Calu3 (cell line): Measurements from ENCODE around the gene SORCS3. TPM values are rescaled to one million over a fixed set of nuclear protein-coding genes. Genes with fewer than 3 reads are reported as not detected.

Source experiments
- BruUV-seq: library from RNA; stranded (reverse); fragments of 400-500 nt; replicated peaks from 2 replicates; lab custom pipeline; 2021; lab: Mats Ljungman, UMichigan
- CTCF ChIA-PET: fragments of 300-600 bp; sonication (Branson Sonifier 250); formaldehyde crosslinking; loops from one replicate; lab custom pipeline; 2022; ENCODE audit warnings: antibody characterized with exemption; lab: Charles Lee
- DNase-seq: peaks from one replicate; pipeline ENCODE4 v3.0.0; 2022
- H3K27ac Mint-ChIP-seq: one replicate; pipeline ENCODE4 v1.8.0; 2022; ENCODE audit warnings: mixed read lengths; ENCODE audit not compliant: unreplicated experiment
- H3K27me3 Mint-ChIP-seq: one replicate; pipeline ENCODE4 v1.8.0; 2022; ENCODE audit warnings: mixed read lengths; ENCODE audit not compliant: unreplicated experiment
- H3K36me3 Mint-ChIP-seq: one replicate; pipeline ENCODE4 v1.8.0; 2022; ENCODE audit warnings: mild to moderate bottlenecking, moderate library complexity, mixed read lengths; ENCODE audit not compliant: insufficient read depth, unreplicated experiment
- H3K4me1 Mint-ChIP-seq: one replicate; pipeline ENCODE4 v1.8.0; 2022; ENCODE audit warnings: mild to moderate bottlenecking, low read depth, mixed read lengths; ENCODE audit not compliant: unreplicated experiment
- H3K4me3 Mint-ChIP-seq: one replicate; pipeline ENCODE4 v1.8.0; 2022; ENCODE audit warnings: mild to moderate bottlenecking, low read depth, moderate library complexity, mixed read lengths; ENCODE audit not compliant: unreplicated experiment
- H3K9me3 Mint-ChIP-seq: one replicate; pipeline ENCODE4 v1.8.0; 2022; ENCODE audit warnings: low read depth, mixed read lengths; ENCODE audit not compliant: unreplicated experiment
- CTCF ChIP-seq: fragments of 200-600 bp; IDR thresholded peaks from one replicate; pipeline ENCODE4 v1.8.0; 2022; ENCODE audit warnings: antibody characterized with exemption; ENCODE audit not compliant: unreplicated experiment
- intact Hi-C: fragments of 100-400 bp; cut with micrococcal nuclease; formaldehyde crosslinking; loops from one replicate; pipeline ENCODE4 v1.10.0; 2022; ENCODE audit not compliant: unreplicated experiment
- total RNA-seq: library from RNA; stranded (reverse); gene quantifications from 2 replicates; pipeline ENCODE4 v1.2.3, GENCODE V29; 2022

The SORCS3 gene
- total RNA-seq, 1 experiment from 2014 or later, result not detected

GRCh38 chr10:105096316-105096715 is 455.2 kb downstream of the SORCS3 start:
- CTCF ChIA-PET, result no interaction called here
- DNase-seq, result no peak
- Mint-ChIP-seq H3K36me3 (no peaks in the 10 kb centered on the region), H3K27me3 (no peaks in the 10 kb centered on the region), H3K4me1 (no peaks in the 10 kb centered on the region), H3K4me3 (no peak overlapping the region), H3K9me3 (no peaks in the 10 kb centered on the region), H3K27ac (no peak overlapping the region)
- no TSS peak for BruUV-seq
- TF ChIP-seq CTCF, result no peak
- intact Hi-C loops, result no loop called here

GRCh38 chr10:105102977-105103376 is 461.9 kb downstream of the SORCS3 start:
- no peak overlapping the region for H3K27ac Mint-ChIP-seq
- no peaks in the 10 kb centered on the region for H3K27me3 Mint-ChIP-seq
- intact Hi-C loops, result no loop called here
- TF ChIP-seq CTCF, result no peak
- DNase-seq, result no peak
- H3K9me3 Mint-ChIP-seq, result peaks cover 2% of the 10 kb centered on the region
- no peaks in the 10 kb centered on the region for H3K36me3 Mint-ChIP-seq
- no peak overlapping the region for H3K4me3 Mint-ChIP-seq
- no peaks in the 10 kb centered on the region for H3K4me1 Mint-ChIP-seq
- CTCF ChIA-PET, result interaction anchor here (0.7 kb wide), 1 partner anchor 465 kb away, joined by 4 read pairs; no protein-coding TSS in a partner anchor
- no TSS peak for BruUV-seq

GRCh38 chr10:105104297-105104696 is 463.2 kb downstream of the SORCS3 start:
- no peaks in the 10 kb centered on the region for H3K27me3 Mint-ChIP-seq
- no peak overlapping the region for H3K27ac Mint-ChIP-seq
- no peak overlapping the region for H3K4me3 Mint-ChIP-seq
- BruUV-seq, result no TSS peak
- TF ChIP-seq CTCF, result no peak
- intact Hi-C loops, result no loop called here
- H3K4me1 Mint-ChIP-seq, result no peaks in the 10 kb centered on the region
- peaks cover 3% of the 10 kb centered on the region for H3K9me3 Mint-ChIP-seq
- H3K36me3 Mint-ChIP-seq, result no peaks in the 10 kb centered on the region
- DNase-seq, result no peak
- CTCF ChIA-PET, result no interaction called here

GRCh38 chr10:105109164-105109563 is 468.1 kb downstream of the SORCS3 start:
- DNase-seq, result no peak
- no peaks in the 10 kb centered on the region for H3K36me3 Mint-ChIP-seq
- H3K4me1 Mint-ChIP-seq, result no peaks in the 10 kb centered on the region
- no peak for TF ChIP-seq CTCF
- peaks cover 3% of the 10 kb centered on the region for H3K9me3 Mint-ChIP-seq
- H3K27me3 Mint-ChIP-seq, result no peaks in the 10 kb centered on the region
- CTCF ChIA-PET, result no interaction called here
- no TSS peak for BruUV-seq
- H3K4me3 Mint-ChIP-seq, result no peak overlapping the region
- H3K27ac Mint-ChIP-seq, result no peak overlapping the region
- intact Hi-C loops, result no loop called here
